Activated T-helper 2 cell treated with anti-CD3 and anti-CD28 coated beads, Interferon-gamma antibody, Interleukin-2, Interleukin-4, amounts not matched to agents 10 μg/mL and 5 μg/mL and 100 μg/mL, durations not matched to agents 14 hours and 24 hours and 36 hours (primary cell): Measurements from ENCODE around the gene ATXN7L1. TPM values are rescaled to one million over a fixed set of nuclear protein-coding genes. Genes with fewer than 3 reads are reported as not detected.

ENCODE experiments used
- DNase-seq: peaks from one replicate; pipeline ENCODE4 v3.0.0; 2021; ENCODE audit warnings: low spot score
- H3K27ac Mint-ChIP-seq: one replicate; pipeline ENCODE4 v1.8.0; 2021; ENCODE audit warnings: mixed read lengths
- H3K27me3 Mint-ChIP-seq: one replicate; pipeline ENCODE4 v1.8.0; 2021; ENCODE audit warnings: low read depth, mixed read lengths
- H3K36me3 Mint-ChIP-seq: one replicate; pipeline ENCODE4 v1.8.0; 2021; ENCODE audit warnings: low read depth, mixed read lengths
- H3K4me1 Mint-ChIP-seq: one replicate; pipeline ENCODE4 v1.8.0; 2021; ENCODE audit warnings: low read depth, mixed read lengths
- H3K4me3 Mint-ChIP-seq: one replicate; pipeline ENCODE4 v1.8.0; 2021; ENCODE audit warnings: low read depth, mild to moderate bottlenecking, moderate library complexity, mixed read lengths
- H3K9me3 Mint-ChIP-seq: one replicate; pipeline ENCODE4 v1.8.0; 2021; ENCODE audit warnings: mixed read lengths
- intact Hi-C: fragments of 100-400 bp; cut with micrococcal nuclease; formaldehyde crosslinking; loops from one replicate; pipeline ENCODE4 v1.15.1; 2023
- total RNA-seq: library from RNA; stranded (reverse); gene quantifications from 2 replicates; pipeline ENCODE4 v1.2.3, GENCODE V29; 2022

ATXN7L1 gene, protein sequence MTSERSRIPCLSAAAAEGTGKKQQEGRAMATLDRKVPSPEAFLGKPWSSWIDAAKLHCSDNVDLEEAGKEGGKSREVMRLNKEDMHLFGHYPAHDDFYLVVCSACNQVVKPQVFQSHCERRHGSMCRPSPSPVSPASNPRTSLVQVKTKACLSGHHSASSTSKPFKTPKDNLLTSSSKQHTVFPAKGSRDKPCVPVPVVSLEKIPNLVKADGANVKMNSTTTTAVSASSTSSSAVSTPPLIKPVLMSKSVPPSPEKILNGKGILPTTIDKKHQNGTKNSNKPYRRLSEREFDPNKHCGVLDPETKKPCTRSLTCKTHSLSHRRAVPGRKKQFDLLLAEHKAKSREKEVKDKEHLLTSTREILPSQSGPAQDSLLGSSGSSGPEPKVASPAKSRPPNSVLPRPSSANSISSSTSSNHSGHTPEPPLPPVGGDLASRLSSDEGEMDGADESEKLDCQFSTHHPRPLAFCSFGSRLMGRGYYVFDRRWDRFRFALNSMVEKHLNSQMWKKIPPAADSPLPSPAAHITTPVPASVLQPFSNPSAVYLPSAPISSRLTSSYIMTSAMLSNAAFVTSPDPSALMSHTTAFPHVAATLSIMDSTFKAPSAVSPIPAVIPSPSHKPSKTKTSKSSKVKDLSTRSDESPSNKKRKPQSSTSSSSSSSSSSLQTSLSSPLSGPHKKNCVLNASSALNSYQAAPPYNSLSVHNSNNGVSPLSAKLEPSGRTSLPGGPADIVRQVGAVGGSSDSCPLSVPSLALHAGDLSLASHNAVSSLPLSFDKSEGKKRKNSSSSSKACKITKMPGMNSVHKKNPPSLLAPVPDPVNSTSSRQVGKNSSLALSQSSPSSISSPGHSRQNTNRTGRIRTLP
- total RNA-seq, result 11.1 and 12.4 TPM in 2 replicates

DNA sequence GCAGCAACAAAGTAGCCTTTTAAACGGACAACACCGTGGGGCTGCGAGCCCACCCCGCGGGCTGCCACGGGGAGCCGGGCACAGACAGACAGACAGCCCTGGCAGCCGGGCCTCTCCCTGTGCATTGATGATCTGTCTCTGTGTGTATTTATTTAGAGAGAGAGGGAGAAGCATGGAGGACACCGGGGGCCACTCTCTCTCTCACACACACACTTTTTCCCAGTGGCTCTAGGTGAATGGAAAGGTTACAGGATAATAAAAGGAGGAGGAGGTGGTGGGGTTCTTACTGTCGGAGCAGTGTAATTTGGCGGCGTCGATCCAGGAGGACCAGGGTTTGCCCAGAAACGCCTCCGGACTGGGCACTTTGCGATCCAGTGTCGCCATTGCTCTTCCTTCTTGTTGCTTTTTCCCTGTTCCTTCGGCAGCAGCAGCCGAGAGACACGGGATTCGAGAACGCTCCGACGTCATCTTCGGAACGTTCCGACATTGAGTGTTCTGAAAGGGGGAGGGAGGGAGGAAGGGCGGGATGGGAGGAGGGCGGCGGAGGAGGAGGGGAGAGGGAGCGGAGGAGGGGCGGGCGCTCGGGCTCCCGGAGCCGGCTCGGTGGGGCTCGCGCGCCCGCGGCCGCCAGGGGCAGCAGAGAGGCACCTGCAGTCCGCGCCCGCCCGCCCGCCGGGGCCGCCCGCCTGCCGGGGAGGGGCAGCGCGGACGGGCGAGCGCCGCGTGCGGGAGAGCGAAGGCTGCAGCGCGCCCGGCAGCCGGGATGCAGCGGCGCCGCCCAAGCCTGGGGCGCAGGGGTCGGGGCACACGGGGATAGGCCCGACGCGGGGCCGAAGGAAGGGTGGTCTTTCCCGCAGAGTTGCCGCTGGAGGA, at the start of gene ATXN7L1:
TSS of gene ATXN7L1 (minus strand) at position 509 of the 873 bp plus-strand sequence. CDS start at position 468, 41 bp downstream.
- Mint-ChIP-seq H3K9me3 (no peaks in the 10 kb centered on the region), H3K4me3 (peak within 1 kb of the TSS; percentile 93), H3K27ac (peak within 1 kb of the TSS; percentile 87), H3K36me3 (peaks cover 4% of the 10 kb centered on the region), H3K4me1 (peaks cover 45% of the 10 kb centered on the region), H3K27me3 (peaks cover 18% of the 10 kb centered on the region)
- peak; percentile 81 for DNase-seq
- intact Hi-C loops, result loop anchor here (5.0 to 10.0 kb wide), 3 partner anchors 48 to 199 kb away; no protein-coding TSS in a partner anchor

- DNase-seq, result no peak
- Mint-ChIP-seq H3K36me3 (peaks cover 15% of the 10 kb centered on the region), H3K9me3 (peaks cover 21% of the 10 kb centered on the region), H3K27me3 (peaks cover 11% of the 10 kb centered on the region), H3K27ac (no peak overlapping the region), H3K4me1 (peaks cover 19% of the 10 kb centered on the region), H3K4me3 (no peak overlapping the region)
- intact Hi-C loops, result loop anchor here (5.0 to 10.0 kb wide), 2 partner anchors 51 to 116 kb away; partner anchors contain the start of gene ATXN7L1
Observed at GRCh38 chr7:105926131-105926530, 49.7 kb upstream of the ATXN7L1 start.

DNA sequence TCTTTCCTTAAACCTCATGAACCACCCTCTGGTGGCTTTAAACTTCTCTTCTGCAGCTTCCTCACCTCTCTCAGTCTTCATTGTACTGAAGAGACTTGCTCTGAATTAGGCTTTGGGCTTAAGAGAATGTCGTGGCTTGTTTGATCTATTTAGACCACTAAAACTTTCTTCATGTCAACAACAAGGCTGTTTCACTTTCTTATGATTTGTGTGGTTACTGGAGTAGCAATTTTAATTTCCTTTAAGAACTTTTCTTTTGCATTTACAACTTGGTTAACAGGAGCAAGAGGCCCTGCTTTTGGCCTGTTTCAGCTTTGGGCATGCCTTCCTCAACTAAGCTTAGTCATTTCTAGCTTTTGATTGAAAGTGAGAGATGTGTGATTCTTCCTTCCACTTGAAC, 48.5 kb upstream of the ATXN7L1 start:
- peak; percentile 32 for DNase-seq
- Mint-ChIP-seq H3K4me1 (peaks cover 19% of the 10 kb centered on the region), H3K9me3 (peaks cover 21% of the 10 kb centered on the region), H3K36me3 (peaks cover 15% of the 10 kb centered on the region), H3K4me3 (no peak overlapping the region), H3K27ac (peak overlapping the region; percentile 4), H3K27me3 (peaks cover 11% of the 10 kb centered on the region)
- intact Hi-C loops, result loop anchor here (1.0 to 10.0 kb wide), 3 partner anchors 50 to 117 kb away; partner anchors contain the start of gene ATXN7L1

- no peak overlapping the region for H3K4me3 Mint-ChIP-seq
- peaks cover 12% of the 10 kb centered on the region for H3K4me1 Mint-ChIP-seq
- peaks cover 21% of the 10 kb centered on the region for H3K9me3 Mint-ChIP-seq
- intact Hi-C loops, result loop anchor here (10.0 kb wide), 1 partner anchor 46 kb away; the partner anchor contains the start of gene ATXN7L1
- H3K36me3 Mint-ChIP-seq, result peaks cover 18% of the 10 kb centered on the region
- no peak for DNase-seq
- H3K27ac Mint-ChIP-seq, result no peak overlapping the region
- peaks cover 5% of the 10 kb centered on the region for H3K27me3 Mint-ChIP-seq
Observed at GRCh38 chr7:105920766-105921165, 44.4 kb upstream of the ATXN7L1 start.

DNA sequence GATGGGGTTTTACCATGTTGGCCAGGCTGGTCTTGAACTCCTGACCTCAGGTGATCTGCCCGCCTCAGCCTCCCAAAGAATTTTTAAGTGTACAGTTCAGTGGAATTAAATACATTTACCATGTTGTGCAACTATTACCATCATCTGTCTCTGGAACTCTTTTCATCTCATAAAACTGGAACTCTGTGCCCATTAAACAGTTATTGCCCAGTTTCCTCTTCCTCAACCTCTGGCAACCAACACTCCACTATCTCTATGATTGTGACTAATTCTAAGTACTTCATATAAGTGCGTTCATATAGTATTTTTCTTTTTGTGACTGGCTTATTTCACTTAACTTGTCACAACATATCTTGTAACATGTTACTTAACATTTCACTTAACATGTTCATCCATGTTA, 41.3 kb upstream of the ATXN7L1 start:
- Mint-ChIP-seq H3K27me3 (peaks cover 6% of the 10 kb centered on the region), H3K27ac (no peak overlapping the region), H3K4me3 (no peak overlapping the region), H3K9me3 (peaks cover 5% of the 10 kb centered on the region), H3K36me3 (peaks cover 3% of the 10 kb centered on the region), H3K4me1 (no peaks in the 10 kb centered on the region)
- intact Hi-C loops, result no loop called here
- DNase-seq, result no peak

- no peaks in the 10 kb centered on the region for H3K4me1 Mint-ChIP-seq
- peaks cover 6% of the 10 kb centered on the region for H3K27me3 Mint-ChIP-seq
- H3K36me3 Mint-ChIP-seq, result peaks cover 3% of the 10 kb centered on the region
- intact Hi-C loops, result no loop called here
- no peaks in the 10 kb centered on the region for H3K9me3 Mint-ChIP-seq
- H3K27ac Mint-ChIP-seq, result no peak overlapping the region
- DNase-seq, result no peak
- H3K4me3 Mint-ChIP-seq, result no peak overlapping the region
Observed at GRCh38 chr7:105916603-105917002, 40.2 kb upstream of the ATXN7L1 start.

GRCh38 chr7:105913947-105914346, 37.5 kb upstream of the ATXN7L1 start:
- Mint-ChIP-seq H3K27me3 (peaks cover 6% of the 10 kb centered on the region), H3K4me3 (no peak overlapping the region), H3K36me3 (peaks cover 13% of the 10 kb centered on the region), H3K9me3 (peaks cover 6% of the 10 kb centered on the region), H3K4me1 (no peaks in the 10 kb centered on the region), H3K27ac (no peak overlapping the region)
- no peak for DNase-seq
- intact Hi-C loops, result no loop called here

DNA sequence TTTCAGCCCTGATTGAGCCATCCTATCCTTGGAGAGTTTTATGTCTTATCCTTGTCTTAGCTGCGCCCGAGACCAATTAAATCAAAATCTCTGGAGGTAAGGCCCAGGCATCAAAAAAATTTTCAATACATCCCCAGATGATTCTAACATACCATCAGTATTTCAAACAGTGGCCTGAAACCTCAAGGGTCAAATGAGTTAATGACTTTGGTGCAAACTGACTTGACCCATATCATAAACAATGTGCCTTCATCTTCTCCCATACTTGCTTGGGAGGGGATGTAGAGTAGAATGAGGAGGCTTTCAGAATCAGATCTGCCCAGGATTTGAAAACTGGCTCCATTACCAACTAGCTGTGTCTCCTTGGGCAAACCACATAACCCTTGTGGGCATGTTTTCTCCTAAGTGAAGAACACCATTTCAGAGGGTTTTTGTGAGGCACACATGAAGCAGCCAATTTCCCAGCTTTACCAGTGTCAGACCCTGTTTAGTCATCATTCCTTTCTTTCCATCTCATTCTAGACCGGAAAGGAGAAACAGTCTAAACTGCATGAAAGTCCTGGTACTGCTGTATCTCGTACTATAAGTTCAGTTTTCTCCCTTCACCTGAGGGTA, 35.7 kb upstream of the ATXN7L1 start:
- intact Hi-C loops, result no loop called here
- no peak overlapping the region for H3K4me3 Mint-ChIP-seq
- peaks cover 13% of the 10 kb centered on the region for H3K36me3 Mint-ChIP-seq
- H3K4me1 Mint-ChIP-seq, result no peaks in the 10 kb centered on the region
- no peak overlapping the region for H3K27ac Mint-ChIP-seq
- H3K9me3 Mint-ChIP-seq, result peaks cover 6% of the 10 kb centered on the region
- DNase-seq, result no peak
- peaks cover 7% of the 10 kb centered on the region for H3K27me3 Mint-ChIP-seq

- H3K36me3 Mint-ChIP-seq, result peaks cover 10% of the 10 kb centered on the region
- H3K9me3 Mint-ChIP-seq, result peaks cover 6% of the 10 kb centered on the region
- no peak overlapping the region for H3K4me3 Mint-ChIP-seq
- DNase-seq, result no peak
- no peak overlapping the region for H3K27ac Mint-ChIP-seq
- H3K27me3 Mint-ChIP-seq, result peaks cover 7% of the 10 kb centered on the region
- intact Hi-C loops, result no loop called here
- no peaks in the 10 kb centered on the region for H3K4me1 Mint-ChIP-seq
Observed at GRCh38 chr7:105910172-105910571, 33.8 kb upstream of the ATXN7L1 start.

DNA sequence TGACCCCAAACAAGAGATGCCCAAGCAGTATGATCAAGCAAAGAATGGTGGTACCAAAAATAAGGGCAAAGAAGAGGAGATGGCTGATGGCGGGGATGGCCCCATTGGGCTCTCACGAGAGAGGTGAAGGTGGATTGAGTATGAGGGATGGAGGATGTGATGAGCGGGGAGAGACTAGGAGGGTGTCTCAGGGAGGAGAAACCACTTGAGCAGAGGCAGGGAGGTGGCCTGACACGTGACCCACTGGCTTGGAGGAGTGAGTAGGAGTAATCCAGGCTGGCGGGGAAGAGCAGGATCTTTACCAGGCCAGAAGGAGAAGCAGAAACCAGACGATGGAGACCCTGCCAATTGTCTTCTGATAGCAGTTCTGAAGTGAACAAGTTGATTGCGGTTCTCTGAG, 33.3 kb upstream of the ATXN7L1 start:
- intact Hi-C loops, result no loop called here
- peaks cover 6% of the 10 kb centered on the region for H3K9me3 Mint-ChIP-seq
- H3K27me3 Mint-ChIP-seq, result peaks cover 9% of the 10 kb centered on the region
- H3K4me3 Mint-ChIP-seq, result no peak overlapping the region
- no peak for DNase-seq
- H3K27ac Mint-ChIP-seq, result no peak overlapping the region
- H3K36me3 Mint-ChIP-seq, result peaks cover 10% of the 10 kb centered on the region
- no peaks in the 10 kb centered on the region for H3K4me1 Mint-ChIP-seq

DNA sequence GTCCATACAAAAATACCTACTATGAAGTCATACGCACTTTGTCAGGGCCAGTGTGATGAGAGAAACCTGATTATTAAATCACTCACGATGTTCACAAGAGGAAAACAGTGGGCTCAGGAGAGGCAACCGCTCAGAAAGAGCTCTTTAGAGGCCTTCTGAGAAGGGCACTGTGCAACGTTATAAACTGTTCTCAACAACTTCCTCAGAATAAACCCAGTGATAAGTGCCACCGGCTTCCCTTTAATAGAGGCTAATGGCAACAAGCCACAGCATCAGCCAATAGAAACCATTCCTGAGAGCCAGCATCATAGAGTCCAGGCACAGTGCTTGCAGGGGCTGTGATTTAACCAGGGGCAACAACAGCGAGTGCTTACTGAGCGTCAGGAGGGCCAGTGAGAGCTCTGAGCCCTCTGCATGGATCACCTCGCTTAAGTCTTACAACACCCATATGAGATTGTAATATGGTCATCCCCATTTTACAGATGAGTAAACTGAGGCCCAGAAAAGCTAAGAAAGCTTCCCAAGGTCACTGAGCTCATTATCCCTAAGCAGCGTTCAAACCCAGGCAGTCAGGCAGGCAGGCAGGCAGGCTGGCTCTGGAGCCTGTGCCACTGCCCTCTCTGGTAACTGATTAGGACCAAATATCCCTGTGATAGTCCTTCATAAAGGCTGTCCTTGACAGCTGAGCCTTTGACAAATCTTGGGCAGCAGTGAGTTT, 30.9 kb upstream of the ATXN7L1 start:
- peaks cover 10% of the 10 kb centered on the region for H3K36me3 Mint-ChIP-seq
- H3K9me3 Mint-ChIP-seq, result peaks cover 6% of the 10 kb centered on the region
- no peaks in the 10 kb centered on the region for H3K4me1 Mint-ChIP-seq
- intact Hi-C loops, result no loop called here
- H3K4me3 Mint-ChIP-seq, result no peak overlapping the region
- peaks cover 8% of the 10 kb centered on the region for H3K27me3 Mint-ChIP-seq
- H3K27ac Mint-ChIP-seq, result no peak overlapping the region
- no peak for DNase-seq
